Esophagus muscularis mucosa (tissue), 4 donors: ENCODE data around the gene ZER1.

Source experiments
- CTCF ChIP-seq, 3 experiments: fragments of 200-600 bp in 2 of 3; fragments of 450-650 bp in 1 of 3; sonication (generic) in 2 of 3; IDR thresholded peaks; one replicate each; pipeline ENCODE4 v1.5.1; 2017 to 2019; ENCODE audit warnings: antibody characterized with exemption in 3 of 3, mild to moderate bottlenecking in 2 of 3, moderate library complexity in 1 of 3
- EP300 ChIP-seq: sonication (generic); formaldehyde crosslinking; IDR thresholded peaks from one replicate; pipeline ENCODE4 v1.6.1; 2017; ENCODE audit warnings: antibody characterized with exemption
- POLR2A ChIP-seq: fragments of 450-650 bp; IDR thresholded peaks from one replicate; pipeline ENCODE4 v1.6.1; 2017; ENCODE audit warnings: antibody characterized with exemption, moderate library complexity, mild to moderate bottlenecking, low read depth
- POLR2AphosphoS5 ChIP-seq, 2 donors: sonication (generic); formaldehyde crosslinking; IDR thresholded peaks; one replicate each; pipeline ENCODE4 v1.6.1; 2017; ENCODE audit warnings: antibody characterized with exemption in 2 of 2

GRCh38 chr9:128785427-128785826 is 13.7 kb upstream of the ZER1 start:
- TF ChIP-seq CTCF (IDR thresholded peaks at IDR 0.05) (no peak), POLR2A (no peak), POLR2AphosphoS5 (IDR thresholded peaks at IDR 0.05) (no peak), EP300 (no peak)
